Esophagus muscularis mucosa (tissue), 4 donors: ENCODE data around the gene CFAP410. TPM values are rescaled to one million over a fixed set of nuclear protein-coding genes. Genes with fewer than 3 reads are reported as not detected.

Experiments used
- DNase-seq: peaks from one replicate; pipeline ENCODE4 v3.0.0-alpha.2; 2017; ENCODE audit errors: extremely low spot score
- H3K27ac ChIP-seq, 4 donors: fragments of 200-600 bp; sonication (generic); replicated peaks in 1 of 4; 1 replicate in 3 of 4; 2 replicates in 1 of 4; pipeline ENCODE4 v1.5.1; 2016 to 2019; ENCODE audit warnings: mild to moderate bottlenecking in 1 of 4
- H3K27me3 ChIP-seq, 4 donors: fragments of 200-600 bp; sonication (generic); one replicate each; pipeline versions ENCODE4 v1.5.1 to v1.6.0; 2016 to 2019
- H3K36me3 ChIP-seq, 4 donors: fragments of 200-600 bp; sonication (generic); one replicate each; pipeline ENCODE4 v1.5.1; 2016 to 2019
- H3K4me1 ChIP-seq, 4 donors: fragments of 200-600 bp; sonication (generic); one replicate each; pipeline ENCODE4 v1.5.1; 2016 to 2019
- H3K4me3 ChIP-seq, 4 donors: fragments of 200-600 bp; sonication (generic); 1 replicate in 2 of 4; 2 replicates in 2 of 4; pipeline ENCODE4 v1.5.1; 2016 to 2019; ENCODE audit warnings: mild to moderate bottlenecking in 4 of 4, moderate library complexity in 1 of 4
- H3K9me3 ChIP-seq, 4 donors: fragments of 200-600 bp; sonication (generic); 1 replicate in 3 of 4; 2 replicates in 1 of 4; pipeline ENCODE4 v1.5.1; 2016 to 2019
- CTCF ChIP-seq, 3 experiments: fragments of 200-600 bp in 2 of 3; fragments of 450-650 bp in 1 of 3; sonication (generic) in 2 of 3; IDR thresholded peaks; one replicate each; pipeline ENCODE4 v1.5.1; 2017 to 2019; ENCODE audit warnings: antibody characterized with exemption in 3 of 3, mild to moderate bottlenecking in 2 of 3, moderate library complexity in 1 of 3
- EP300 ChIP-seq: sonication (generic); formaldehyde crosslinking; IDR thresholded peaks from one replicate; pipeline ENCODE4 v1.6.1; 2017; ENCODE audit warnings: antibody characterized with exemption
- POLR2A ChIP-seq: fragments of 450-650 bp; IDR thresholded peaks from one replicate; pipeline ENCODE4 v1.6.1; 2017; ENCODE audit warnings: antibody characterized with exemption, moderate library complexity, mild to moderate bottlenecking, low read depth
- POLR2AphosphoS5 ChIP-seq, 2 donors: sonication (generic); formaldehyde crosslinking; IDR thresholded peaks; one replicate each; pipeline ENCODE4 v1.6.1; 2017; ENCODE audit warnings: antibody characterized with exemption in 2 of 2
- WGBS: methylation state at CpG from one replicate; pipeline ENCODE4 v1.1.5; 2018; 5-methylcytosine and 5-hydroxymethylcytosine counted together
- intact Hi-C: fragments of 100-400 bp; cut with DNase I; formaldehyde crosslinking; loops from one replicate; pipeline ENCODE4 v1.15.1; 2023
- total RNA-seq, 4 donors: library from RNA; depleted of rRNA; stranded (reverse); fragments of >200 nt; gene quantifications; one replicate each; pipeline versions ENCODE4 v1.1.0 to v1.2.1, GENCODE V29; 2016

CFAP410 gene
- total RNA-seq, 4 donors from 2014 or later, result 26.6 to 43.5 (median 32.3) TPM

GRCh38 chr21:44320847-44321246 is 18.3 kb downstream of the CFAP410 start:
- H3K4me1 ChIP-seq, result no peaks in the 10 kb centered on the region
- no peaks in the 10 kb centered on the region for H3K27me3 ChIP-seq
- no peak overlapping the region for H3K4me3 ChIP-seq
- no peak overlapping the region for H3K27ac ChIP-seq
- TF ChIP-seq POLR2AphosphoS5 (IDR thresholded peaks at IDR 0.05) (no peak), POLR2A (no peak), EP300 (no peak), CTCF (IDR thresholded peaks at IDR 0.05) (no peak)
- H3K9me3 ChIP-seq, result no peaks in the 10 kb centered on the region
- intact Hi-C loops, result no loop called here
- peaks cover 27 to 100% (median 99%) of the 10 kb centered on the region in 4 donors for H3K36me3 ChIP-seq
- 84% methylated on average over 10 of the region's 13 CpGs for WGBS
- DNase-seq, result no peak

GRCh38 chr21:44319407-44320065 is 19.7 kb downstream of the CFAP410 start:
- H3K36me3 ChIP-seq, result peaks cover 26 to 100% (median 98%) of the 10 kb centered on the region in 4 donors
- intact Hi-C loops, result no loop called here
- WGBS, result 95% methylated on average over 18 of the region's 35 CpGs

GRCh38 chr21:44318489-44319285 is 20.5 kb downstream of the CFAP410 start:
- no peak overlapping the region for H3K4me3 ChIP-seq
- H3K4me1 ChIP-seq, result no peaks in the 10 kb centered on the region
- H3K27me3 ChIP-seq, result no peaks in the 10 kb centered on the region
- H3K36me3 ChIP-seq, result peaks cover 27 to 100% (median 97%) of the 10 kb centered on the region in 4 donors
- DNase-seq, result no peak
- H3K27ac ChIP-seq, result no peak overlapping the region
- TF ChIP-seq POLR2A (no peak), EP300 (no peak), POLR2AphosphoS5 (IDR thresholded peaks at IDR 0.05) (no peak), CTCF (IDR thresholded peaks at IDR 0.05) (no peak)
- H3K9me3 ChIP-seq, result no peaks in the 10 kb centered on the region
- 94% methylated on average over 23 of the region's 25 CpGs for WGBS
- intact Hi-C loops, result no loop called here

More at GRCh38 chr21:44319407-44320065, 19.7 kb downstream of the CFAP410 start:
- Histone ChIP-seq H3K9me3 (no peaks in the 10 kb centered on the region), H3K27me3 (no peaks in the 10 kb centered on the region), H3K4me1 (no peaks in the 10 kb centered on the region), H3K4me3 (no peak overlapping the region), H3K27ac (no peak overlapping the region)
- TF ChIP-seq POLR2AphosphoS5 (IDR thresholded peaks at IDR 0.05), result no peak
- DNase-seq, result no peak

GRCh38 chr21:44317871-44318270 is 21.3 kb downstream of the CFAP410 start:
- Histone ChIP-seq H3K36me3 (peaks cover 32 to 100% (median 98%) of the 10 kb centered on the region in 4 donors), H3K9me3 (no peaks in the 10 kb centered on the region), H3K4me3 (no peak overlapping the region), H3K27me3 (no peaks in the 10 kb centered on the region), H3K4me1 (no peaks in the 10 kb centered on the region), H3K27ac (no peak overlapping the region)
- WGBS, result 94% methylated on average over 5 of the region's 22 CpGs
- no peak for DNase-seq
- intact Hi-C loops, result no loop called here
- TF ChIP-seq EP300, result no peak
- no peak for TF ChIP-seq CTCF (IDR thresholded peaks at IDR 0.05)
- no peak for TF ChIP-seq POLR2A
- TF ChIP-seq POLR2AphosphoS5 (IDR thresholded peaks at IDR 0.05), result no peak

GRCh38 chr21:44317241-44317782 is 21.9 kb downstream of the CFAP410 start:
- H3K27me3 ChIP-seq, result no peaks in the 10 kb centered on the region
- no peak for DNase-seq
- intact Hi-C loops, result no loop called here
- no peak overlapping the region for H3K4me3 ChIP-seq
- no peak for TF ChIP-seq POLR2AphosphoS5 (IDR thresholded peaks at IDR 0.05)
- H3K4me1 ChIP-seq, result no peaks in the 10 kb centered on the region
- no peaks in the 10 kb centered on the region for H3K9me3 ChIP-seq
- WGBS, result 95% methylated on average over 8 of the region's 19 CpGs
- H3K36me3 ChIP-seq, result peaks cover 34 to 100% (median 98%) of the 10 kb centered on the region in 4 donors
- no peak overlapping the region for H3K27ac ChIP-seq
